BLaER1 treated with 17β-estradiol and CSF1 and Interleukin-3, amounts not matched to agents 10 nM and 100 nM (cell line): Measurements from ENCODE around the gene NEK10.
A peak's percentile ranks its signal among the peaks of the same experiment; 100 is the strongest.
"Not testable (repeated sequence)": the region's sequence is repeated elsewhere in the genome, so short reads cannot be mapped to it uniquely, and the experiment has no call there.

ENCODE experiments used
- H3K27ac ChIP-seq, 11 experiments: shearing (Covaris generic); formaldehyde crosslinking; 2 replicates each; pipeline ENCODE4 v1.8.1; 2022
- H3K27me3 ChIP-seq, 11 experiments: shearing (Covaris generic); formaldehyde crosslinking; 2 replicates each; pipeline ENCODE4 v1.8.1; 2022
- H3K36me3 ChIP-seq, 11 experiments: shearing (Covaris generic); formaldehyde crosslinking; 2 replicates each; pipeline ENCODE4 v1.8.1; 2022
- H3K4me1 ChIP-seq, 10 experiments: shearing (Covaris generic); formaldehyde crosslinking; 2 replicates each; pipeline ENCODE4 v1.8.1; 2022
- H3K4me2 ChIP-seq, 11 experiments: shearing (Covaris generic); formaldehyde crosslinking; 2 replicates each; pipeline ENCODE4 v1.8.1; 2022
- H3K4me3 ChIP-seq, 10 experiments: shearing (Covaris generic); formaldehyde crosslinking; 2 replicates each; pipeline ENCODE4 v1.8.1; 2022
- H3K9ac ChIP-seq, 11 experiments: shearing (Covaris generic); formaldehyde crosslinking; 2 replicates each; pipeline ENCODE4 v1.8.1; 2022
- H3K9me3 ChIP-seq, 11 experiments: shearing (Covaris generic); formaldehyde crosslinking; replicated peaks in 1 of 11; 2 replicates each; pipeline ENCODE4 v1.8.1; 2022
- H4K20me1 ChIP-seq, 11 experiments: shearing (Covaris generic); formaldehyde crosslinking; 2 replicates each; pipeline ENCODE4 v1.8.1; 2022
- Cebpa-rat ChIP-seq, 11 experiments: shearing (Covaris generic); IDR thresholded peaks; 2 replicates each; pipeline ENCODE4 v1.8.1; 2022

NEK10 gene

DNA sequence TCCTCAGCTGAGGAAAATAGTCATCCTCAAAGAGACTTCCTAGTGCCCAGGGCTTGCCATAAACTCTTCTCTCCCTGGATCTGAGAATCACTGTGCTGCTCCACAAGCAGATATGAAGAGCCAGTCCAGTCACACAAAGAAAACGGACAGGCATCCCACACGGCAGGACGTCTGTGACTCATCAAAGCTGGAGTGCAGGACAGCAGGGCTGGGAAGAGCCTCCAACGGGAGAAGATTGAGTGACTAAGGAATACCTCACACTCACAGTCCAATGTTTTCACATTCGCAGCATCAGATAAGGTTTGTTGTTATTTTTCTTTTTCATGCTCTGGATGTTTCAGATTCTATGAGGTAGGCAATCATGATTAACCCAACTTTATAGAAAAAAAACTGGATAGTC is 57.8 kb downstream of the NEK10 start:
- Histone ChIP-seq H3K9me3 (peaks cover 0 to 12% (median 7%) of the 10 kb centered on the region in 11 experiments; a peak in 11 of 22 replicates), H3K36me3 (peaks cover 0 to 56% (median 0%) of the 10 kb centered on the region in 11 experiments; a peak in 6 of 22 replicates), H3K9ac (no peak overlapping the region; a peak in 1 of 22 replicates), H4K20me1 (no peaks in the 10 kb centered on the region), H3K27ac (no peak overlapping the region), H3K4me1 (no peaks in the 10 kb centered on the region), H3K27me3 (no peaks in the 10 kb centered on the region), H3K4me3 (no peak overlapping the region), H3K4me2 (no peak overlapping the region)
- no peak for TF ChIP-seq Cebpa-rat (IDR thresholded peaks at IDR 0.05)

GRCh38 chr3:27310688-27311087 is 58.5 kb downstream of the NEK10 start:
- H3K9me3 ChIP-seq = peaks cover 0 to 12% (median 7%) of the 10 kb centered on the region in 11 experiments; a peak in 11 of 22 replicates
- H3K4me3 ChIP-seq = no peak overlapping the region
- H3K4me1 ChIP-seq = no peaks in the 10 kb centered on the region
- no peaks in the 10 kb centered on the region for H4K20me1 ChIP-seq
- TF ChIP-seq Cebpa-rat (IDR thresholded peaks at IDR 0.05) = no peak
- H3K9ac ChIP-seq = no peak overlapping the region
- H3K4me2 ChIP-seq = no peak overlapping the region
- H3K27ac ChIP-seq = no peak overlapping the region
- no peaks in the 10 kb centered on the region for H3K27me3 ChIP-seq
- H3K36me3 ChIP-seq = peaks cover 0 to 59% (median 0%) of the 10 kb centered on the region in 11 experiments; a peak in 6 of 22 replicates

DNA sequence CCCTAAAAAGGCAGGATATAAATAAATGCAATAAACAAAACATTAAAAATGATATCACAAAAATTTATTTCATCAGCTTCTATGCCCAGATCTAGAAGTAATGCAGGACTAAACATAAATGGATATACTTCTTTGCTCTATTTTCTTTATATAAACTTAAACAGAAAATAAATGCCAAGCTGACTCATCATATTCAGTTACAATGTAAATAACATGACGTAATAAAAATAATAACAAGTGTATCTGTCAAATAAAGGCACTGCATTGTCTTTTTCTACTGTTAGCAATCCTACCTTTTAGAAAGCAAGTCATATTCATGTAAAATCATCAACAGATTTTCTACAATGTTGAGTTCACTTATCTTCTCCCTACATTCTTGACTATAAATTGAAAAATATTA is 61.6 kb downstream of the NEK10 start:
- Histone ChIP-seq H3K4me1 (no peaks in the 10 kb centered on the region), H3K27ac (no peak overlapping the region), H3K36me3 (peaks cover 0 to 77% (median 0%) of the 10 kb centered on the region in 11 experiments; a peak in 6 of 22 replicates), H3K27me3 (no peaks in the 10 kb centered on the region), H3K9ac (no peak overlapping the region), H4K20me1 (no peaks in the 10 kb centered on the region), H3K4me2 (no peak overlapping the region), H3K9me3 (peaks cover 0 to 12% (median 7%) of the 10 kb centered on the region in 11 experiments; a peak in 11 of 22 replicates), H3K4me3 (no peak overlapping the region)
- no peak for TF ChIP-seq Cebpa-rat (IDR thresholded peaks at IDR 0.05)

DNA sequence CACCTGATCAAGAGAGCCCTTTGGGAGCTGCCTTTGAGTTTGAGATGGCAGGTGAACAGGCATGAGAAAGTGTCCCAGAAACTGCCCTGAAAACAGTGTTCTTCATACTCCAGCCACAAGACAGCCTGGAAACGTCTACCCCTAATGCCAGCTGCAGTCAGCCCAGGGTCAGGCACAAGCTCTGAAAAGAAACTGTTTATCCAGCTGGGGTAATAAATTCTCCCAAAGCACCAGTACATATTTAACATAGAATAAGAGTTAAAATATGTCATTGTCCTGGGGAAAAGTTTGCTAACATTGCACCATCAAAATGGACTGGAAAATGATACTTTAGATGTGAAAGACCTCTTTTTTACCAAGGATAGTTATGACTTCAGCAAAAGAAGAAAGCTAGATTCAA is 66.3 kb downstream of the NEK10 start:
- Histone ChIP-seq H3K27me3 (no peaks in the 10 kb centered on the region), H3K4me1 (no peaks in the 10 kb centered on the region), H3K9ac (no peak overlapping the region), H4K20me1 (no peaks in the 10 kb centered on the region), H3K27ac (no peak overlapping the region), H3K4me2 (no peak overlapping the region), H3K36me3 (peaks cover 5 to 95% (median 18%) of the 10 kb centered on the region in 11 experiments; a peak in 14 of 22 replicates), H3K4me3 (no peak overlapping the region), H3K9me3 (peaks cover 34 to 44% (median 36%) of the 10 kb centered on the region in 11 experiments)
- no peak for TF ChIP-seq Cebpa-rat (IDR thresholded peaks at IDR 0.05)

GRCh38 chr3:27298981-27299380 is 70.2 kb downstream of the NEK10 start:
- not testable (repeated sequence) for H3K4me1 ChIP-seq, H4K20me1 ChIP-seq, H3K9ac ChIP-seq, H3K4me2 ChIP-seq, H3K27ac ChIP-seq, H3K27me3 ChIP-seq, H3K4me3 ChIP-seq
- Histone ChIP-seq H3K9me3 (peaks cover 34 to 47% (median 40%) of the 10 kb centered on the region in 11 experiments), H3K36me3 (peaks cover 5 to 94% (median 18%) of the 10 kb centered on the region in 11 experiments; a peak in 14 of 22 replicates)

DNA sequence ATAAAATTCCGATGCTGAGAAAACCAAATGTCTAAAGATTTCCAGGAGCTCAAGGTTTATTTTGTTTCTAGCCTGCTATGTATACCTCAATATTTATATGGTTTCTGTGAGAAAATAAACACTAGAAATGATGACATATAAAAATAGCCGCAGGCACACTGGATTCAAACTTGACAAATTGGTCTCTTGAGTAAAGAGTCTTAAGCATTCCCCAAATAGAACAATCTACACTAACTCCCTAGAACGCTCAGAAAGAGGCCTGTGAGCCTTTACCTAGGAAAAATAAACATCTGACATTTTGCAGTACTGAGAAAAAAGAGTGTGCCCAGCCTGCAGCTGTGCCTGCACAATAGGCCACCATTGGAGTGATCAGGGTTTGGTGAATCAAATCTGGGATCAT is 75.2 kb downstream of the NEK10 start:
- Histone ChIP-seq H3K4me3 (no peak overlapping the region), H3K36me3 (peaks cover 0 to 67% (median 3%) of the 10 kb centered on the region in 11 experiments; a peak in 11 of 22 replicates), H3K27ac (no peak overlapping the region), H4K20me1 (no peaks in the 10 kb centered on the region), H3K9me3 (peaks cover 8 to 15% (median 12%) of the 10 kb centered on the region in 11 experiments), H3K4me2 (no peak overlapping the region), H3K9ac (no peak overlapping the region), H3K4me1 (peaks cover 0 to 17% (median 0%) of the 10 kb centered on the region in 10 experiments; a peak in 4 of 20 replicates), H3K27me3 (no peaks in the 10 kb centered on the region)
- no peak for TF ChIP-seq Cebpa-rat (IDR thresholded peaks at IDR 0.05)

GRCh38 chr3:27290760-27291159 is 78.4 kb downstream of the NEK10 start:
- peak overlapping the region in 2 of 11 experiments; percentile 53 to 69; a peak in 3 of 22 replicates for H3K4me2 ChIP-seq
- H4K20me1 ChIP-seq = no peaks in the 10 kb centered on the region
- no peaks in the 10 kb centered on the region for H3K27me3 ChIP-seq
- no peak for TF ChIP-seq Cebpa-rat (IDR thresholded peaks at IDR 0.05)
- H3K9ac ChIP-seq = no peak overlapping the region
- H3K9me3 ChIP-seq = no peaks in the 10 kb centered on the region
- H3K27ac ChIP-seq = 0 out of 22 replicates have a peak overlapping the region, but pooled peaks of 1 of the 11 experiments have one; percentile 26
- H3K4me3 ChIP-seq = no peak overlapping the region
- H3K36me3 ChIP-seq = peaks cover 0 to 62% (median 0%) of the 10 kb centered on the region in 11 experiments; a peak in 3 of 22 replicates
- H3K4me1 ChIP-seq = peaks cover 0 to 17% (median 0%) of the 10 kb centered on the region in 10 experiments; a peak in 4 of 20 replicates

DNA sequence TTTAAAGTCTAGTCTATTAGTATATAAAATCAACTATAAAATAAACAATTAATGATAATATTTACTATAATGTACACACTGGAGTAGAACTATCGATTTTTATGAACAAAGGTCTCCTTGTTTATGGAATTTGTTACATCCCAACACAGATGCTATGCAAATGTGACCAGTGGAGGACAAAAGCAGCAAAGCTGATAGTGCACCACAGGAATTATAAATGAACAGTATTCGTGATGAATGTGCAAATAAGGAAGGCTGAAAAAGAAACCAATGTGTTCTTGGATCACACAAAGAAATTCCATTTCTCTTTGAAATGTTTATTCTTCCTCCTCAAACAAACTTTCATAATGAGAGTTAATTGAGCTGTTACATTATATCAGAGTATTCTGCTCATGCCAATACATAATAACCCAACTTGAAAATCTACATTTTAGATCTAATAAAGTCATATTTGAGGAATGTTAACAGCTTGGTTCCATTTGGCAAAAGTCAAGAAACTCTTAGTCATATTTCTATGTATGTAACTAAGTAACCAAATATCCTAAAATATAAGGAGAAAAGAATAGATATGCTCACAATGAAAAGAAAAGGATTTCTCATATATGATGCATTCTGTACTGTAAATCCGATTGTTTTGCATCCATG is 79.3 kb downstream of the NEK10 start:
- peak overlapping the region in 2 of 11 experiments; percentile 53 to 69; a peak in 3 of 22 replicates for H3K4me2 ChIP-seq
- no peak overlapping the region for H3K9ac ChIP-seq
- H3K27ac ChIP-seq = 0 out of 22 replicates have a peak overlapping the region, but pooled peaks of 1 of the 11 experiments have one; percentile 26
- peaks cover 0 to 17% (median 0%) of the 10 kb centered on the region in 10 experiments; a peak in 4 of 20 replicates for H3K4me1 ChIP-seq
- H3K4me3 ChIP-seq = no peak overlapping the region
- no peaks in the 10 kb centered on the region for H3K27me3 ChIP-seq
- H3K36me3 ChIP-seq = peaks cover 0 to 58% (median 0%) of the 10 kb centered on the region in 11 experiments; a peak in 3 of 22 replicates
- no peaks in the 10 kb centered on the region for H4K20me1 ChIP-seq
- TF ChIP-seq Cebpa-rat (IDR thresholded peaks at IDR 0.05) = no peak
- H3K9me3 ChIP-seq = no peaks in the 10 kb centered on the region

DNA sequence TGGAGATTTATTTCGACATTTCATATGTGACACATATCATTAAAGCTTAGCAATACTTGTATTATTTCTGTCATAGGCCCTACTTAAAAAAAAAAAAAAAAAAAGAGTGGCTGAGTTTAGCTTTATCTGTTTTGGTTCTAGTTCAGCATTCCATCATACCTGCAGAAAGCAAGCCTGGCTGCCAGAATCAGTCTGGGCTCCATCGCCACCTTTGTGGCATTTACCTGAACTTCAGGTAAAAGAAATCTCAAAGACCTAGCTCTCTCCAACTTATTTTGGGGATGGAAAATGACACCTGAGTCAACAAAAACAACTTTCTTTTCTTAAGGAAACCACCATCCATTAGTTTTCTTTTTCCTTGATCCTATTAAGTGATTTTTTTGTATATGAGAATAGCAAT is 82.1 kb downstream of the NEK10 start:
- no peak for TF ChIP-seq Cebpa-rat (IDR thresholded peaks at IDR 0.05)
- no peaks in the 10 kb centered on the region for H4K20me1 ChIP-seq
- peaks cover 0 to 17% (median 0%) of the 10 kb centered on the region in 10 experiments; a peak in 4 of 20 replicates for H3K4me1 ChIP-seq
- no peak overlapping the region for H3K4me2 ChIP-seq
- no peaks in the 10 kb centered on the region for H3K27me3 ChIP-seq
- H3K9ac ChIP-seq = no peak overlapping the region
- no peaks in the 10 kb centered on the region for H3K9me3 ChIP-seq
- peaks cover 0 to 53% (median 0%) of the 10 kb centered on the region in 11 experiments; a peak in 4 of 22 replicates for H3K36me3 ChIP-seq
- no peak overlapping the region for H3K27ac ChIP-seq
- H3K4me3 ChIP-seq = no peak overlapping the region

- Histone ChIP-seq H3K36me3 (peaks cover 0 to 53% (median 0%) of the 10 kb centered on the region in 11 experiments; a peak in 4 of 22 replicates), H3K4me1 (peaks cover 0 to 14% (median 0%) of the 10 kb centered on the region in 10 experiments; a peak in 4 of 20 replicates)
- H3K4me3 ChIP-seq, H3K9me3 ChIP-seq, H3K4me2 ChIP-seq, H4K20me1 ChIP-seq, H3K27ac ChIP-seq, H3K27me3 ChIP-seq, H3K9ac ChIP-seq: not testable (repeated sequence)
Observed at GRCh38 chr3:27286467-27286866, 82.7 kb downstream of the NEK10 start.
